Activated T-cell treated with anti-CD3 and anti-CD28 coated beads, Interleukin-2, amount 50 U/mL, for 4 hours (primary cell): Measurements from ENCODE around the gene COLEC12. TPM values are rescaled to one million over a fixed set of nuclear protein-coding genes. Genes with fewer than 3 reads are reported as not detected.

Source experiments
- ATAC-seq, 2 donors: fragments of 200-7000 bp; cut with Tn5 transposase; one replicate each; pipeline ENCODE4 v1.10.0; 2021
- DNase-seq: peaks from one replicate; pipeline ENCODE4 v3.0.0-alpha.2; 2020
- H3K27me3 Mint-ChIP-seq: one replicate; pipeline ENCODE4 v1.8.0; 2021; ENCODE audit warnings: low read depth, mixed read lengths
- H3K36me3 Mint-ChIP-seq: one replicate; pipeline ENCODE4 v1.8.0; 2022; ENCODE audit warnings: mixed read lengths; ENCODE audit not compliant: insufficient read depth
- H3K4me1 Mint-ChIP-seq: one replicate; pipeline ENCODE4 v1.8.0; 2021; ENCODE audit warnings: low read depth, mixed read lengths
- H3K4me3 Mint-ChIP-seq: one replicate; pipeline ENCODE4 v1.8.0; 2021; ENCODE audit warnings: mild to moderate bottlenecking, moderate library complexity, mixed read lengths
- H3K9me3 Mint-ChIP-seq: one replicate; pipeline ENCODE4 v1.8.0; 2021; ENCODE audit warnings: mixed read lengths
- total RNA-seq, 3 donors: library from RNA; stranded (reverse); gene quantifications; one replicate each; pipeline ENCODE4 v1.2.1, GENCODE V29; 2021

The COLEC12 gene
- total RNA-seq, 3 donors from 2014 or later, result 0.05 to 0.08 TPM; not detected in 1

- H3K27me3 Mint-ChIP-seq, result peaks cover 3% of the 10 kb centered on the region
- no peak for ATAC-seq
Observed at GRCh38 chr18:373780-374179, 126.7 kb downstream of the COLEC12 start.

DNA sequence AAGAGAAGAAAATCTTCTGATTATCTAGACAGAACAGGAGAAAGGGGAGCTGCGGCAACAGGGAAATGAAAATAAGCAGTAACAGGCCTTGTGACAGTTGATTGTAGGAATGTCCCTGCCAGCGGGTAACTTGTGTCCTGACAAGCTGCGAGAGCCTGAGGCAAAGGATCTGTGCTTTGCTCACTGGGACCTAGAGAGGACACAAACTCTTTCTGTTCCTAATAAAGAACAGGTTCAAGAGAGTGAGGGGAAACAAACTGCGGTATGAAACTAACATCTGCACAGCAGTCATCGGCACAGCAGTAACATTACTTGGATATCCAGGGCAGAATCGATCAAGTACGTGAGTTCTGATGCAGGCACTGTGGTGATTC, 128.9 kb downstream of the COLEC12 start:
- Mint-ChIP-seq H3K36me3 (no peaks in the 10 kb centered on the region), H3K4me1 (peaks cover 1% of the 10 kb centered on the region), H3K4me3 (no peak overlapping the region), H3K27me3 (peaks cover 3% of the 10 kb centered on the region), H3K9me3 (no peaks in the 10 kb centered on the region)
- DNase-seq (no peak), ATAC-seq (no peak)

More at GRCh38 chr18:373780-374179, 126.7 kb downstream of the COLEC12 start:
- no peaks in the 10 kb centered on the region for H3K9me3 Mint-ChIP-seq
- no peak for DNase-seq
- no peaks in the 10 kb centered on the region for H3K36me3 Mint-ChIP-seq
- peaks cover 1% of the 10 kb centered on the region for H3K4me1 Mint-ChIP-seq
- H3K4me3 Mint-ChIP-seq, result no peak overlapping the region

GRCh38 chr18:370751-371608, 129.5 kb downstream of the COLEC12 start:
- DNase-seq (no peak), ATAC-seq (no peak)
- H3K4me1 Mint-ChIP-seq, result peaks cover 1% of the 10 kb centered on the region
- H3K4me3 Mint-ChIP-seq, result no peak overlapping the region
- H3K27me3 Mint-ChIP-seq, result peaks cover 3% of the 10 kb centered on the region
- H3K9me3 Mint-ChIP-seq, result no peaks in the 10 kb centered on the region
- H3K36me3 Mint-ChIP-seq, result no peaks in the 10 kb centered on the region

GRCh38 chr18:369224-370015, 131.1 kb downstream of the COLEC12 start:
- DNase-seq (no peak), ATAC-seq (no peak)
- peaks cover 1% of the 10 kb centered on the region for H3K4me1 Mint-ChIP-seq
- peaks cover 3% of the 10 kb centered on the region for H3K27me3 Mint-ChIP-seq
- no peaks in the 10 kb centered on the region for H3K9me3 Mint-ChIP-seq
- no peak overlapping the region for H3K4me3 Mint-ChIP-seq
- H3K36me3 Mint-ChIP-seq, result no peaks in the 10 kb centered on the region

DNA sequence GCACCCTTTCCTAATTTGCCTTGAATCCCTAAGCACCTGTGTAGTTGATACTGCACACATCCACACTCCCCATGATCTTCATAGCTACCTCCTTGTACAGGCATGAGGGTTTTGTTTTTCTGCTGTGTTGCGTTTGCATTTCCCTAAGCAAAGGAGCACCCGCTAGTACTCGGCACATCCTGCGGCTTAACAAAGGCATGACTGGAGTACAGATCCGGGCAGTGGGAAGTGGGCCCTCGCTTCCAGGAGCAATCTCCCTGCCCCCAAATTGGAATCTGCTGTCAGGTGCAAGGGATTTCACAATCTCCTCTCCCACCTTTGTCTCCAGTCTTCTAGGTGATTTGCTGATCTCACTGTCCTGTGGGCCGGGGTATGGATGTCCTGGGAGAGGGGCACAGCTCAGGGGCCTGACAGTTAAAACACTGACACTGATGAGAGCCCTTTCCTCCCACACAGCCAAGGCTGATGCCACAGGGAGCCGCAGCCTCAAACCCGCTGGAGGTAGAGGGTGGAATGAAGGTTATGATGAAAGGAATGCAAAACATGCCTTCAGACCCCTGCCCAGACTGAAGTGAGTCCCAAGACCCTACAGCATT, 133.9 kb downstream of the COLEC12 start:
- H3K27me3 Mint-ChIP-seq, result peaks cover 5% of the 10 kb centered on the region
- peaks cover 1% of the 10 kb centered on the region for H3K4me1 Mint-ChIP-seq
- no peaks in the 10 kb centered on the region for H3K9me3 Mint-ChIP-seq
- ATAC-seq, result no peak
- H3K4me3 Mint-ChIP-seq, result no peak overlapping the region
- no peaks in the 10 kb centered on the region for H3K36me3 Mint-ChIP-seq
- DNase-seq, result no peak

DNA sequence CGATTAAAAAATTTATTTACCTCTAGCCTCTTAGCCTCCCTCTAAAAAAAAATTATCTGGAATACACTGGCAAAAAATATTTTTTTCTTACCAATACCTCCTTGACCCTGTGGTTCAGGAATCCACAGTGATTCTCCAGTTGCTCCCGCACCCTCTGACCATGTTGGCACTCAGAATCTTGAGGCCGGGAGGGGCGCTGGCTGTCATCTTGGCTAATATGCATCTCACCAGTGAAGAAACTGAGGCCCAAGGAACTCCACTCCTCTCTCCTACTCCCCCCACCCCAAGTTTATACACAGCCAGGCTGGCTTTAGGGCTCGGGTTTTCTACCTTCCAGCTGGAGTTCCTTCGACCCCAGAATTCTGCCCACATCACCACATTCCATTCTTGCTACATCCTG, 134.8 kb downstream of the COLEC12 start:
- H3K4me3 Mint-ChIP-seq, result no peak overlapping the region

DNA sequence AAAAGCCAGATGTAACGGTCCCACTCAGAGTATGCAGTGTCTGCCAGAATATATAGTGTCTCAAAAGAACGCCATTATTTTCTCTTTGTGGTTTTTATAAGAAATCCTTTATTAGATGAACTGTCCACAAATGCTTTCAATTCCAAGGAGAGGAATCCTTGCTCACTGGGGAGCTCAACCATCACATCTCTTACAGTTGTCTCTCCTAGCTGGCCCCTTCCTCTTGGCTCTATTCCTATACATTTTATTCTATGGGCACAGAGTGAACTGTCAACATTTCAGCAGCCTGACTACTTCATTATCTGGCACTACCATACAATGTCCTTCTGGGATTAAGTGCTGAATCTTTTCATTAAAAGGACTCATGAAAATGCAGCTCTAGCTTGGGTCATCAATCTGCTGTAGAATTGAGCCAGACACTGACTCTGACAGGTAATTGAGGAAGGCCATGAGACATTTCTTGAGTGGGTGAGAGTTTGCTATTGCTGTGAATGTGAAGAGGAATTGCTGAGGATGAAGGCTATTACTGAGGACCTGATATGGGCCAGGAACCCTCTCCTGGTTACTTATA, 136.2 kb downstream of the COLEC12 start:
- ATAC-seq (no peak), DNase-seq (no peak)
- no peaks in the 10 kb centered on the region for H3K36me3 Mint-ChIP-seq
- no peaks in the 10 kb centered on the region for H3K9me3 Mint-ChIP-seq
- H3K4me1 Mint-ChIP-seq, result no peaks in the 10 kb centered on the region
- H3K4me3 Mint-ChIP-seq, result no peak overlapping the region
- H3K27me3 Mint-ChIP-seq, result peaks cover 5% of the 10 kb centered on the region

More for the DNA sequence above, 134.8 kb downstream of the COLEC12 start:
- H3K4me1 Mint-ChIP-seq, result peaks cover 1% of the 10 kb centered on the region
- DNase-seq (no peak), ATAC-seq (no peak)
- H3K9me3 Mint-ChIP-seq, result no peaks in the 10 kb centered on the region
- H3K27me3 Mint-ChIP-seq, result peaks cover 5% of the 10 kb centered on the region
- H3K36me3 Mint-ChIP-seq, result no peaks in the 10 kb centered on the region

GRCh38 chr18:363301-364085, 137.0 kb downstream of the COLEC12 start:
- ATAC-seq, result no peak

DNA sequence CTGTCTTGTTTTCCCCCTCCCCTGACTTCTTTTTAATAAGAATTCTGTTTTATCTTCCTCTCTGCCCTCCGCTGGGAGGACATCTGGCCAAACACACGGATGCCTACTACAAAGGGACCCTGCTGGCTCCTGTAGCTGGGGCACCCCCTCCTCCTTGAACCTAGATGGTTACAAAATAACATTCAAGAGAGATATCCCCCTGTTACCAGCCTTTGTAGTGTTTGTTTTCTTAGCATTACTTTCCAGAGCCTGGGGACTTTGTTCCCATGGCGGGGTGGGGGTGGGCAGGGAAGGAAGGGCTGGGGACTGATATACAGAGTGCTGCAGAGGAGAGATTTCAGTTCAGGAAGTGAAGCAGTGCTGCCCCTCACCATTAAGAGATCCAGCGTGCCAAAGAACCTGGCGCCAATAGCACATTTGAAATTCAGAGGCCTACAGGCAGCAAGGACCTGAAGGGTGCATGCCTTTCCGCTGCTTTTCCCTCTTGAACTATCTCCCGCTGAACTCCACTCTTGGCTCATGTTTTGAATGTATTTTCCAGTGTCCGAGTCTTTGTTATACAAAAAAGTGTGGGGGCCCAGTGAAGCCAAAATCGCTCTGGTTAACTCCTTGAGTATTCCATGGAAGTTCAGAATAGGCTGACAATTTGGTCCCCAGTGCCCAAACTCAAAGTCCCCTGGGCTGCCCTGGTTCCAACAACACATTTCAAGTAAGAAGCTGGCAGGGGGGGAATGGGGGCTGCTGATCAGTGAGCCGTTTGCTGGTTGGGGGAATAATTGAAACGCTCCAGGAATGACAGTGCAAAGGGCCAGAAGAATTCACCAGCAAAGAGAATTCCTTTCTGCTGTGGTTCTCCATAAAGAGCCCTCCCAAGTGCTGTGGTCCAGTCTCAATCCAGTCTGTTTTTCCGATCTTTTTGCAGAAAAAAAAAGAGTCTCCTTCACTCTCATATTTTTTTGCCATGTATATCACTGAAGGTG, 137.9 kb downstream of the COLEC12 start:
- ATAC-seq (no peak), DNase-seq (no peak)
- Mint-ChIP-seq H3K36me3 (no peaks in the 10 kb centered on the region), H3K4me3 (no peak overlapping the region), H3K27me3 (peaks cover 2% of the 10 kb centered on the region), H3K4me1 (no peaks in the 10 kb centered on the region), H3K9me3 (no peaks in the 10 kb centered on the region)

More at GRCh38 chr18:363301-364085, 137.0 kb downstream of the COLEC12 start:
- Mint-ChIP-seq H3K27me3 (peaks cover 5% of the 10 kb centered on the region), H3K36me3 (no peaks in the 10 kb centered on the region), H3K4me3 (no peak overlapping the region), H3K4me1 (no peaks in the 10 kb centered on the region), H3K9me3 (no peaks in the 10 kb centered on the region)
- no peak for DNase-seq

DNA sequence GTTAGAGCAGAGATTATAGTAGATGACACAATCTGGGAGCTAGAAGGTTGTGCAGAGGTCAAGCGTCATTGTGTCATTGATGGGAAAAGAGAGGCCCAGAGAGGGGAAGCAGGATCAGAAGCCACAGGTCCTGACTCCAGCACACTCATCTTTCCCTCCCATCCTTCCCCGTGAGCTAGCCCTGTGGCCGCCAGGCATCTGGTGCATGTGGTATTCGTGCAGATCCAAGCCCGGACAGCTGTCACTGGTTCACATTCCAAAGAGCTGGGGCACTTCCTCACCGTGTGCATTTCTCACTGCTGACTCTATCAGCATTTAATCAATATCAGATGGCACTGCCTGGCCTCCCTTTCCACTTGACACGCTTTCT, 138.6 kb downstream of the COLEC12 start:
- H3K4me3 Mint-ChIP-seq, result no peak overlapping the region
- H3K27me3 Mint-ChIP-seq, result peaks cover 2% of the 10 kb centered on the region
- H3K36me3 Mint-ChIP-seq, result no peaks in the 10 kb centered on the region
- no peaks in the 10 kb centered on the region for H3K9me3 Mint-ChIP-seq
- DNase-seq (no peak), ATAC-seq (no peak)
- no peaks in the 10 kb centered on the region for H3K4me1 Mint-ChIP-seq

- no peak overlapping the region for H3K4me3 Mint-ChIP-seq
- no peaks in the 10 kb centered on the region for H3K4me1 Mint-ChIP-seq
- H3K9me3 Mint-ChIP-seq, result no peaks in the 10 kb centered on the region
- ATAC-seq (no peak), DNase-seq (no peak)
- H3K27me3 Mint-ChIP-seq, result peaks cover 2% of the 10 kb centered on the region
- no peaks in the 10 kb centered on the region for H3K36me3 Mint-ChIP-seq
Observed at GRCh38 chr18:361100-361732, 139.3 kb downstream of the COLEC12 start.

DNA sequence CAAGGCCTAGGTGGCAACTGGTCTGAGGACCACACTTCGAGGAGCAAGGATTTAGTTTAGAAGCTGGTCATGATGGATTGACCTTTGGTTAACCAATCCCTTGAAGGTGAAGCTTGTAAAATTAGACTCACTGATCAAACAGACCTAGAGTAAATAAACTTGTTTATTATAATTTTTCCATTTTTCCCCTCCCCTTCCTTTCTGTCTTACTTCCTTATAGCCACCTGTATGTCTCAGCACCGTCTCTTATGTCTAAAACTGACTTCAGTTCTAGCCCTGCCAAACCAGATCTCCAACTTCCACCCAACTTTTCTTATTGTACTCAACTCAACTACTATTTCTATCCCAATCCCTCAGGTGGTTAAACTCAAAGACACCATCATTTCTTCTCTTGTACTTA, 139.8 kb downstream of the COLEC12 start:
- ATAC-seq, result no peak
- no peak for DNase-seq
- no peaks in the 10 kb centered on the region for H3K4me1 Mint-ChIP-seq
- no peaks in the 10 kb centered on the region for H3K36me3 Mint-ChIP-seq
- H3K9me3 Mint-ChIP-seq, result no peaks in the 10 kb centered on the region
- no peak overlapping the region for H3K4me3 Mint-ChIP-seq
- H3K27me3 Mint-ChIP-seq, result peaks cover 2% of the 10 kb centered on the region
